Upper lobe of left lung (tissue), 4 donors: Measurements from ENCODE around the gene PLAA.

Experiments
- POLR2AphosphoS5 ChIP-seq, 2 donors: sonication (generic); formaldehyde crosslinking; IDR thresholded peaks; one replicate each; pipeline ENCODE4 v1.5.1; 2017; ENCODE audit warnings: antibody characterized with exemption in 2 of 2
- TF ChIP-seq, protein P1 (sequence below), 6 experiments: fragments of 450-650 bp in 4 of 6; fragments of 200-600 bp in 2 of 6; sonication (generic) in 2 of 6; IDR thresholded peaks; one replicate each; pipeline ENCODE4 v1.5.1; 2016 to 2019; ENCODE audit warnings: antibody characterized with exemption in 6 of 6

DNA sequence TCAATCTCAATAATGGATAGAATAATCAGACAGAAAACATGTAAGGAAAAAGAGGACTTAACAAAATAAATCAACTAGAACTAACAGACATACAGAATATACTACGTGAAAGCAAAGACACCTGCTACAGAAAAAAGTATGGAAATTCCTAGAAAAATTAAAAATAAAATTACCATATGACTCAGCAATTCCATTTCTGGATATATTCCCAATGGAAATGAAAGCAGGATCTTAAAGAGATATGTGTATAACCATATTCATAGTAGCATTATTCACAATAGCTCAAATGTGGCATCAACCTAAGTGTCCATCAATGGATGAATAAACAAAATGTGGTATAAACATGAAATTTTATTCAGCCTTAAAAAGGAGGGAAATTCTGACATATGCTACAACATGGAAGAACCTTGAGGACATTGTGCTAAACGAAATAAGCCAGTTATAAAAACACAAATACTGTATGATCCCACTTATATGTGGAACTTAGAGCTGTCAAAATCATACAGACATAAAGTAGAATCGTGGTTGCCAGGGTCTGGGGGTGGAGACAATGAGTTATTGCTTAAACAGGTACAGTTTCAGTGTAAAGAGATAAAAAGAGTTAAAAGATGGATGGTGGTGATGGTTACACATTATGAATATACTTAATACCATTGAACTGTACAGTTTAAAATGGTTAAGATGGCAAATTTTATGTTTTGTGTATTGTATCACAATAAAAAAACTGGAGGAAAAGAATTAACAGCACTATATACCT lies 6.9 kb downstream of the PLAA start:
- no peak for TF ChIP-seq POLR2AphosphoS5 (IDR thresholded peaks at IDR 0.05)
- TF ChIP-seq, protein P1, sequence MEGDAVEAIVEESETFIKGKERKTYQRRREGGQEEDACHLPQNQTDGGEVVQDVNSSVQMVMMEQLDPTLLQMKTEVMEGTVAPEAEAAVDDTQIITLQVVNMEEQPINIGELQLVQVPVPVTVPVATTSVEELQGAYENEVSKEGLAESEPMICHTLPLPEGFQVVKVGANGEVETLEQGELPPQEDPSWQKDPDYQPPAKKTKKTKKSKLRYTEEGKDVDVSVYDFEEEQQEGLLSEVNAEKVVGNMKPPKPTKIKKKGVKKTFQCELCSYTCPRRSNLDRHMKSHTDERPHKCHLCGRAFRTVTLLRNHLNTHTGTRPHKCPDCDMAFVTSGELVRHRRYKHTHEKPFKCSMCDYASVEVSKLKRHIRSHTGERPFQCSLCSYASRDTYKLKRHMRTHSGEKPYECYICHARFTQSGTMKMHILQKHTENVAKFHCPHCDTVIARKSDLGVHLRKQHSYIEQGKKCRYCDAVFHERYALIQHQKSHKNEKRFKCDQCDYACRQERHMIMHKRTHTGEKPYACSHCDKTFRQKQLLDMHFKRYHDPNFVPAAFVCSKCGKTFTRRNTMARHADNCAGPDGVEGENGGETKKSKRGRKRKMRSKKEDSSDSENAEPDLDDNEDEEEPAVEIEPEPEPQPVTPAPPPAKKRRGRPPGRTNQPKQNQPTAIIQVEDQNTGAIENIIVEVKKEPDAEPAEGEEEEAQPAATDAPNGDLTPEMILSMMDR (IDR thresholded peaks at IDR 0.05) = no peak
